Thoracic aorta (tissue), 2 donors: Measurements from ENCODE around the gene GAK. TPM values are rescaled to one million over a fixed set of nuclear protein-coding genes. Genes with fewer than 3 reads are reported as not detected.

Experiments
- ATAC-seq: fragments of 150-250 bp; one replicate; pipeline ENCODE4 v1.8.0; 2017; ENCODE audit warnings: low read depth; ENCODE audit not compliant: insufficient number of reproducible peaks, low FRiP score
- DNase-seq: peaks from one replicate; pipeline ENCODE4 v3.0.0-alpha.2; 2020; ENCODE audit warnings: low spot score
- H3K27ac ChIP-seq, 2 donors: fragments of 200-600 bp; sonication (generic); 1 replicate in 1 of 2; 2 replicates in 1 of 2; pipeline ENCODE4 v1.5.1; 2016; ENCODE audit warnings: mild to moderate bottlenecking in 2 of 2, moderate library complexity in 2 of 2
- H3K27me3 ChIP-seq: fragments of 200-600 bp; sonication (generic); replicated peaks from 2 replicates; pipeline ENCODE4 v1.6.0; 2016; ENCODE audit warnings: mild to moderate bottlenecking; ENCODE audit not compliant: insufficient read depth
- H3K36me3 ChIP-seq: fragments of 200-600 bp; sonication (generic); one replicate; pipeline ENCODE4 v1.5.1; 2016
- H3K4me1 ChIP-seq, 2 donors: fragments of 200-600 bp; sonication (generic); 1 replicate in 1 of 2; 2 replicates in 1 of 2; pipeline versions ENCODE4 v1.5.1 to v1.6.0; 2016; ENCODE audit warnings: low read depth in 2 of 2, mild to moderate bottlenecking in 1 of 2; ENCODE audit not compliant: control insufficient read depth in 1 of 2
- H3K4me3 ChIP-seq: fragments of 200-600 bp; sonication (generic); 2 replicates; pipeline ENCODE4 v1.5.1; 2016; ENCODE audit warnings: mild to moderate bottlenecking
- H3K9me3 ChIP-seq: fragments of 200-600 bp; sonication (generic); 2 replicates; pipeline ENCODE4 v1.5.1; 2016
- CTCF ChIP-seq: fragments of 200-600 bp; sonication (generic); IDR thresholded peaks from one replicate; pipeline ENCODE4 v1.5.1; 2019; ENCODE audit warnings: antibody characterized with exemption
- total RNA-seq, 2 donors: library from RNA; depleted of rRNA; stranded (reverse); fragments of >200 nt; gene quantifications; one replicate each; pipeline versions ENCODE4 v1.1.0 to v1.2.3, GENCODE V29; 2016

The GAK gene
- total RNA-seq, 2 donors from 2014 or later: 111 to 170 TPM

- DNase-seq (no peak), ATAC-seq (no peak)
- no peaks in the 10 kb centered on the region for H3K4me1 ChIP-seq
- H3K27me3 ChIP-seq: no peaks in the 10 kb centered on the region
- H3K36me3 ChIP-seq: peaks cover 31% of the 10 kb centered on the region
- H3K9me3 ChIP-seq: no peaks in the 10 kb centered on the region
- no peak for TF ChIP-seq CTCF
- no peak overlapping the region for H3K4me3 ChIP-seq
- H3K27ac ChIP-seq: no peak overlapping the region
Observed at GRCh38 chr4:900073-900472, 32.0 kb downstream of the GAK start.

GRCh38 chr4:899556-899906, 32.6 kb downstream of the GAK start:
- H3K36me3 ChIP-seq: peaks cover 32% of the 10 kb centered on the region
- no peaks in the 10 kb centered on the region for H3K4me1 ChIP-seq
- DNase-seq (no peak), ATAC-seq (no peak)
- TF ChIP-seq CTCF: no peak
- no peaks in the 10 kb centered on the region for H3K9me3 ChIP-seq
- H3K27me3 ChIP-seq: no peaks in the 10 kb centered on the region
- no peak overlapping the region for H3K27ac ChIP-seq
- H3K4me3 ChIP-seq: no peak overlapping the region

- DNase-seq (no peak), ATAC-seq (no peak)
- Histone ChIP-seq H3K4me3 (no peak overlapping the region), H3K9me3 (no peaks in the 10 kb centered on the region), H3K27me3 (no peaks in the 10 kb centered on the region), H3K27ac (no peak overlapping the region), H3K36me3 (peaks cover 33% of the 10 kb centered on the region), H3K4me1 (no peaks in the 10 kb centered on the region)
- TF ChIP-seq CTCF: no peak
Observed at GRCh38 chr4:898869-899555, 33.1 kb downstream of the GAK start.

GRCh38 chr4:898123-898522, 34.0 kb downstream of the GAK start:
- DNase-seq: no peak
- Histone ChIP-seq H3K27ac (no peak overlapping the region), H3K27me3 (no peaks in the 10 kb centered on the region), H3K4me1 (no peaks in the 10 kb centered on the region), H3K36me3 (peaks cover 38% of the 10 kb centered on the region), H3K4me3 (no peak overlapping the region), H3K9me3 (no peaks in the 10 kb centered on the region)
- TF ChIP-seq CTCF: no peak
- ATAC-seq: no peak

GRCh38 chr4:896630-897029, 35.5 kb downstream of the GAK start:
- Histone ChIP-seq H3K27ac (no peak overlapping the region), H3K9me3 (no peaks in the 10 kb centered on the region), H3K4me1 (no peaks in the 10 kb centered on the region), H3K4me3 (no peak overlapping the region), H3K27me3 (no peaks in the 10 kb centered on the region), H3K36me3 (peaks cover 53% of the 10 kb centered on the region)
- DNase-seq (no peak), ATAC-seq (no peak)
- TF ChIP-seq CTCF: no peak
